Measurements from ENCODE around the gene STRIP1.
"Not testable (repeated sequence)": the region's sequence is repeated elsewhere in the genome, so short reads cannot be mapped to it uniquely, and the experiment has no call there.

DNA sequence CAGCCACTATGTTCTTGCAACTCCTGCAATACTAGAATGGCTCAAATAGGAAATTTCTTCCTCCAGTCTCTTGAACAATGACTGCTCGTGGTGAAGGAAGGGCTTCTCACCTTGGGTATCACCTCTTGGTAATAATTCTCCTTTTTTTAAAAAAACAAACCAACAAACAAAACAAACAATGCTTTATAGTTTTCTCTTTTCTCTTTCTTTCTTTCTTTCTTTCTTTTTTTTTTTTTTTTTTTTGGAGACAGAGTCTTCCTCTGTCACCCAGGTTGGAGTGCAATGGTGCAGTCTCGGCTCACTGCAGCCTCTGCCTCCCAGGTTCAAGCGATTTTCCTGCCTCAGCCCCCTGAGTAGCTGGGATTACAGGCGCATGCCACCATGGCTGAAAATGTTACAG is 3.7 kb upstream of the STRIP1 start:
- not testable (repeated sequence) for TF ChIP-seq POLR2A, POLR2AphosphoS5 (IDR thresholded peaks at IDR 0.05; ENCODE audit: low read depth, low read length)
